Measurements from ENCODE around the gene GTF3C2. TPM values are rescaled to one million over a fixed set of nuclear protein-coding genes. Genes with fewer than 3 reads are reported as not detected.
"Not testable (repeated sequence)": the region's sequence is repeated elsewhere in the genome, so short reads cannot be mapped to it uniquely, and the experiment has no call there.

GTF3C2 gene
- total RNA-seq, 2 experiments from 2014 or later = 49.0 to 49.1 TPM

GRCh38 chr2:27303093-27304025 lies 53.2 kb downstream of the GTF3C2 start:
- ChIA-PET CTCF (interaction anchor here (0.6 to 4.4 kb wide), 48 partner anchors 9 to 457 kb away, joined by 3 to 48 read pairs (median 5); partner anchors contain the start of genes ABHD1, AGBL5, CAD and MPV17), POLR2A (interaction anchor here (1.1 to 1.6 kb wide), 5 partner anchors 9 to 252 kb away, joined by 3 to 4 read pairs (median 3); partner anchors contain the start of genes AGBL5, ATRAID and SLC5A6)
- peak; percentile 51 for DNase-seq
- no peaks in the 10 kb centered on the region for H3K9me3 Mint-ChIP-seq
- peaks cover 26% of the 10 kb centered on the region for H3K27me3 Mint-ChIP-seq
- H3K36me3 Mint-ChIP-seq (ENCODE audit: low read depth) = no peaks in the 10 kb centered on the region
- peak overlapping the region; percentile 41 for H3K4me3 Mint-ChIP-seq
- H3K4me1 Mint-ChIP-seq = peaks cover 9% of the 10 kb centered on the region
- no peak overlapping the region for H3K27ac Mint-ChIP-seq

GRCh38 chr2:27300606-27301005 lies 56.0 kb downstream of the GTF3C2 start:
- H3K4me1 Mint-ChIP-seq; H3K4me3 Mint-ChIP-seq; H3K9me3 Mint-ChIP-seq; H3K27ac Mint-ChIP-seq; POLR2A ChIA-PET; DNase-seq; H3K36me3 Mint-ChIP-seq (ENCODE audit: low read depth): not testable (repeated sequence)
- peaks cover 19% of the 10 kb centered on the region for H3K27me3 Mint-ChIP-seq
- CTCF ChIA-PET = interaction anchor here (2.4 to 4.3 kb wide), 2 partner anchors 9 to 20 kb away, joined by 9 to 48 read pairs; no protein-coding TSS in a partner anchor

- H3K4me3 Mint-ChIP-seq = no peak overlapping the region
- no peaks in the 10 kb centered on the region for H3K36me3 Mint-ChIP-seq (ENCODE audit: low read depth)
- no peak for DNase-seq
- H3K4me1 Mint-ChIP-seq = peaks cover 5% of the 10 kb centered on the region
- no peak overlapping the region for H3K27ac Mint-ChIP-seq
- ChIA-PET CTCF (interaction anchor here (1.0 to 2.4 kb wide), 3 partner anchors 15 to 18 kb away, joined by 3 to 9 read pairs (median 4); no protein-coding TSS in a partner anchor), POLR2A (no interaction called here)
- H3K9me3 Mint-ChIP-seq = no peaks in the 10 kb centered on the region
- peaks cover 7% of the 10 kb centered on the region for H3K27me3 Mint-ChIP-seq
Observed at GRCh38 chr2:27298391-27299080, 58.0 kb downstream of the GTF3C2 start.

GRCh38 chr2:27297195-27297594 lies 59.4 kb downstream of the GTF3C2 start:
- no peak for DNase-seq
- ChIA-PET CTCF (interaction anchor here (1.1 kb wide), 1 partner anchor 32 kb away, joined by 3 read pairs; no protein-coding TSS in a partner anchor), POLR2A (no interaction called here)
- H3K4me1 Mint-ChIP-seq = no peaks in the 10 kb centered on the region
- no peaks in the 10 kb centered on the region for H3K9me3 Mint-ChIP-seq
- no peak overlapping the region for H3K27ac Mint-ChIP-seq
- H3K4me3 Mint-ChIP-seq = no peak overlapping the region
- no peaks in the 10 kb centered on the region for H3K36me3 Mint-ChIP-seq (ENCODE audit: low read depth)
- peaks cover 18% of the 10 kb centered on the region for H3K27me3 Mint-ChIP-seq

GRCh38 chr2:27296481-27296880 lies 60.1 kb downstream of the GTF3C2 start:
- no peak overlapping the region for H3K4me3 Mint-ChIP-seq
- ChIA-PET POLR2A (no interaction called here), CTCF (interaction anchor here (0.6 to 1.1 kb wide), 3 partner anchors 8 to 31 kb away, joined by 3 to 8 read pairs (median 3); no protein-coding TSS in a partner anchor)
- no peak overlapping the region for H3K27ac Mint-ChIP-seq
- no peaks in the 10 kb centered on the region for H3K9me3 Mint-ChIP-seq
- DNase-seq = no peak
- H3K4me1 Mint-ChIP-seq = no peaks in the 10 kb centered on the region
- no peaks in the 10 kb centered on the region for H3K36me3 Mint-ChIP-seq (ENCODE audit: low read depth)
- H3K27me3 Mint-ChIP-seq = peaks cover 25% of the 10 kb centered on the region

GRCh38 chr2:27294928-27295327 lies 61.6 kb downstream of the GTF3C2 start:
- H3K36me3 Mint-ChIP-seq (ENCODE audit: low read depth) = no peaks in the 10 kb centered on the region
- H3K27ac Mint-ChIP-seq = no peak overlapping the region
- POLR2A ChIA-PET = no interaction called here
- H3K4me1 Mint-ChIP-seq = no peaks in the 10 kb centered on the region
- CTCF ChIA-PET = interaction anchor here (7.7 kb wide), 1 partner anchor 7 kb away, joined by 48 read pairs; no protein-coding TSS in a partner anchor
- H3K9me3 Mint-ChIP-seq = no peaks in the 10 kb centered on the region
- peaks cover 25% of the 10 kb centered on the region for H3K27me3 Mint-ChIP-seq
- no peak for DNase-seq
- H3K4me3 Mint-ChIP-seq = no peak overlapping the region

- Mint-ChIP-seq H3K9me3 (no peaks in the 10 kb centered on the region), H3K36me3 (ENCODE audit: low read depth) (no peaks in the 10 kb centered on the region), H3K27me3 (peaks cover 40% of the 10 kb centered on the region), H3K27ac (no peak overlapping the region), H3K4me3 (no peak overlapping the region), H3K4me1 (no peaks in the 10 kb centered on the region)
- no peak for DNase-seq
- POLR2A ChIA-PET = interaction anchor here (1.2 kb wide), 1 partner anchor 26 kb away, joined by 3 read pairs; no protein-coding TSS in a partner anchor
- CTCF ChIA-PET = interaction anchor here (2.0 to 7.7 kb wide), 3 partner anchors 10 to 12 kb away, joined by 11 to 48 read pairs (median 18); no protein-coding TSS in a partner anchor
Observed at GRCh38 chr2:27291865-27292264, 64.7 kb downstream of the GTF3C2 start.

- no peaks in the 10 kb centered on the region for H3K4me1 Mint-ChIP-seq
- H3K4me3 Mint-ChIP-seq = no peak overlapping the region
- H3K27me3 Mint-ChIP-seq = peaks cover 44% of the 10 kb centered on the region
- no peaks in the 10 kb centered on the region for H3K36me3 Mint-ChIP-seq (ENCODE audit: low read depth)
- CTCF ChIA-PET = interaction anchor here (4.1 to 7.7 kb wide), 2 partner anchors 11 kb away, joined by 18 to 48 read pairs; no protein-coding TSS in a partner anchor
- H3K27ac Mint-ChIP-seq = no peak overlapping the region
- no peak for DNase-seq
- POLR2A ChIA-PET = no interaction called here
- H3K9me3 Mint-ChIP-seq = no peaks in the 10 kb centered on the region
Observed at GRCh38 chr2:27290549-27290948, 66.0 kb downstream of the GTF3C2 start.

- H3K36me3 Mint-ChIP-seq (ENCODE audit: low read depth) = no peaks in the 10 kb centered on the region
- H3K9me3 Mint-ChIP-seq = no peaks in the 10 kb centered on the region
- CTCF ChIA-PET = interaction anchor here (4.1 to 7.7 kb wide), 2 partner anchors 9 to 13 kb away, joined by 18 to 48 read pairs; no protein-coding TSS in a partner anchor
- DNase-seq = no peak
- POLR2A ChIA-PET = no interaction called here
- no peaks in the 10 kb centered on the region for H3K4me1 Mint-ChIP-seq
- H3K27me3 Mint-ChIP-seq = peaks cover 56% of the 10 kb centered on the region
- no peak overlapping the region for H3K4me3 Mint-ChIP-seq
- H3K27ac Mint-ChIP-seq = no peak overlapping the region
Observed at GRCh38 chr2:27288610-27289009, 68.0 kb downstream of the GTF3C2 start.

- Mint-ChIP-seq H3K27ac (no peak overlapping the region), H3K9me3 (no peaks in the 10 kb centered on the region), H3K36me3 (ENCODE audit: low read depth) (no peaks in the 10 kb centered on the region), H3K27me3 (peaks cover 57% of the 10 kb centered on the region), H3K4me3 (no peak overlapping the region), H3K4me1 (peaks cover 4% of the 10 kb centered on the region)
- POLR2A ChIA-PET = no interaction called here
- no peak for DNase-seq
- CTCF ChIA-PET = interaction anchor here (0.6 kb wide), 1 partner anchor 11 kb away, joined by 3 read pairs; no protein-coding TSS in a partner anchor
Observed at GRCh38 chr2:27285481-27285880, 71.1 kb downstream of the GTF3C2 start.

- Mint-ChIP-seq H3K4me1 (peaks cover 8% of the 10 kb centered on the region), H3K36me3 (ENCODE audit: low read depth) (no peaks in the 10 kb centered on the region), H3K27me3 (peaks cover 57% of the 10 kb centered on the region), H3K4me3 (no peak overlapping the region), H3K27ac (no peak overlapping the region), H3K9me3 (no peaks in the 10 kb centered on the region)
- ChIA-PET POLR2A (no interaction called here), CTCF (interaction anchor here (0.6 kb wide), 1 partner anchor 11 kb away, joined by 3 read pairs; no protein-coding TSS in a partner anchor)
- no peak for DNase-seq
Observed at GRCh38 chr2:27284996-27285395, 71.6 kb downstream of the GTF3C2 start.

- POLR2A ChIA-PET = interaction anchor here (0.6 to 1.7 kb wide), 2 partner anchors 19 to 90 kb away, joined by 3 to 4 read pairs; no protein-coding TSS in a partner anchor
- peaks cover 58% of the 10 kb centered on the region for H3K27me3 Mint-ChIP-seq
- no peaks in the 10 kb centered on the region for H3K36me3 Mint-ChIP-seq (ENCODE audit: low read depth)
- no peak overlapping the region for H3K4me3 Mint-ChIP-seq
- H3K27ac Mint-ChIP-seq = no peak overlapping the region
- peaks cover 13% of the 10 kb centered on the region for H3K4me1 Mint-ChIP-seq
- H3K9me3 Mint-ChIP-seq = no peaks in the 10 kb centered on the region
- DNase-seq = no peak
- CTCF ChIA-PET = interaction anchor here (0.6 to 5.9 kb wide), 8 partner anchors 16 to 437 kb away, joined by 3 to 75 read pairs (median 4); partner anchors contain the start of gene MPV17
Observed at GRCh38 chr2:27282892-27283291, 73.7 kb downstream of the GTF3C2 start.
